Right ventricle myocardium inferior (tissue), 1 donor: ENCODE measurements around the gene VPS37C. TPM values are rescaled to one million over a fixed set of nuclear protein-coding genes. Genes with fewer than 3 reads are reported as not detected.

Experiments used
- ATAC-seq: fragments of 200-7000 bp; cut with Tn5 transposase; one replicate; pipeline ENCODE4 v1.9.1; 2020; ENCODE audit warnings: mild to moderate bottlenecking, moderate library complexity
- DNase-seq: peaks from one replicate; pipeline ENCODE4 v3.0.0; 2021; ENCODE audit errors: missing footprints
- intact Hi-C: fragments of 100-400 bp; cut with DNase I; formaldehyde crosslinking; loops from one replicate; pipeline ENCODE4 v1.11.0; 2022
- total RNA-seq: library from RNA; stranded (reverse); fragmentation: NEBNext Ultra II Directional; extraction: Animal tissue kit (Norgen Biotek cat#: 25700); gene quantifications from one replicate; pipeline ENCODE4 v1.2.1, GENCODE V29; 2021
- donor health status: DM: no; HTN: yes; CAD: no; lungs with severe emphysema.

VPS37C gene
- total RNA-seq, 1 donor from 2014 or later = 16.5 TPM

- DNase-seq (no peak), ATAC-seq (no peak)
- intact Hi-C loops = no loop called here
Observed at GRCh38 chr11:61162092-61162941, 1.1 kb upstream of the VPS37C start.

GRCh38 chr11:61160487-61161189 lies 588 bp downstream of the VPS37C start:
- intact Hi-C loops = no loop called here
- ATAC-seq (no peak), DNase-seq (no peak)

- no peak for DNase-seq
- intact Hi-C loops = no loop called here
- no peak for ATAC-seq
Observed at GRCh38 chr11:61158691-61159381, 2.4 kb downstream of the VPS37C start.

- intact Hi-C loops = no loop called here
- ATAC-seq = no peak
- DNase-seq = no peak
Observed at GRCh38 chr11:61157743-61158142, 3.5 kb downstream of the VPS37C start.

GRCh38 chr11:61155741-61156140 lies 5.5 kb downstream of the VPS37C start:
- no peak for ATAC-seq
- intact Hi-C loops = no loop called here

GRCh38 chr11:61155312-61155711 lies 5.9 kb downstream of the VPS37C start:
- no peak for ATAC-seq
- intact Hi-C loops = no loop called here
- no peak for DNase-seq

More at GRCh38 chr11:61155741-61156140, 5.5 kb downstream of the VPS37C start:
- DNase-seq = no peak

- ATAC-seq = no peak
- no peak for DNase-seq
- intact Hi-C loops = no loop called here
Observed at GRCh38 chr11:61154528-61154927, 6.7 kb downstream of the VPS37C start.

- ATAC-seq (no peak), DNase-seq (no peak)
- intact Hi-C loops = no loop called here
Observed at GRCh38 chr11:61153593-61154095, 7.6 kb downstream of the VPS37C start.

- intact Hi-C loops = no loop called here
- DNase-seq (no peak), ATAC-seq (no peak)
Observed at GRCh38 chr11:61152816-61153592, 8.2 kb downstream of the VPS37C start.

GRCh38 chr11:61151545-61152252 lies 9.5 kb downstream of the VPS37C start:
- intact Hi-C loops = no loop called here
- ATAC-seq (no peak), DNase-seq (no peak)

GRCh38 chr11:61150706-61151544 lies 10.3 kb downstream of the VPS37C start:
- ATAC-seq (no peak), DNase-seq (no peak)
- intact Hi-C loops = no loop called here

GRCh38 chr11:61149624-61150615 lies 11.3 kb downstream of the VPS37C start:
- ATAC-seq (no peak), DNase-seq (no peak)
- intact Hi-C loops = no loop called here

- intact Hi-C loops = no loop called here
Observed at GRCh38 chr11:61147791-61148620, 13.2 kb downstream of the VPS37C start.

GRCh38 chr11:61147271-61147670 lies 14.0 kb downstream of the VPS37C start:
- DNase-seq = no peak
- ATAC-seq = no peak
- intact Hi-C loops = no loop called here

More at GRCh38 chr11:61147791-61148620, 13.2 kb downstream of the VPS37C start:
- no peak for DNase-seq
- no peak for ATAC-seq

GRCh38 chr11:61146416-61146815 lies 14.8 kb downstream of the VPS37C start:
- DNase-seq (no peak), ATAC-seq (no peak)
- intact Hi-C loops = no loop called here
